HL-60 (cell line): ENCODE data around the gene EEF1AKMT1.

Experiments used
- DNase-seq, 2 experiments: peaks; one replicate each; pipeline ENCODE4 v3.0.0-alpha.2; 2010 to 2020; ENCODE audit warnings: low read depth in 1 of 2, low spot score in 1 of 2
- H3K27ac ChIP-seq: fragments of 250-450 bp; sonication (Bioruptor Pico); replicated peaks from 2 replicates; pipeline ENCODE4 v1.5.1; 2020; ENCODE audit warnings: mild to moderate bottlenecking, moderate library complexity
- H3K27me3 ChIP-seq: fragments of 250-450 bp; sonication (Bioruptor Pico); 2 replicates; pipeline ENCODE4 v1.5.1; 2021; ENCODE audit warnings: mild to moderate bottlenecking, moderate library complexity; ENCODE audit not compliant: insufficient read depth, poor library complexity, severe bottlenecking
- H3K4me3 ChIP-seq: replicated peaks from 2 replicates; pipeline ENCODE4 v1.5.1; 2011; ENCODE audit warnings: mild to moderate bottlenecking, control low read depth, low read length; ENCODE audit not compliant: insufficient read depth
- CTCF ChIP-seq: IDR thresholded peaks from one replicate; pipeline ENCODE4 v1.5.1; 2011; ENCODE audit warnings: low read length, control low read depth, inconsistent platforms; ENCODE audit not compliant: insufficient read depth
- GABPA ChIP-seq: IDR thresholded peaks from 2 replicates; pipeline ENCODE4 v1.6.1; 2012; ENCODE audit warnings: low read depth
- POLR2AphosphoS5 ChIP-seq: IDR thresholded peaks from 2 replicates; pipeline ENCODE4 v1.6.1; 2012; ENCODE audit warnings: low read depth
- REST ChIP-seq: IDR thresholded peaks from 2 replicates; pipeline ENCODE4 v1.6.1; 2012; ENCODE audit warnings: low read depth; ENCODE audit not compliant: insufficient replicate concordance
- SPI1 ChIP-seq: IDR thresholded peaks from 2 replicates; pipeline ENCODE4 v1.6.1; 2012; ENCODE audit warnings: low read depth, mild to moderate bottlenecking, borderline replicate concordance

EEF1AKMT1 gene

GRCh38 chr13:20779405-20779804 is 5.6 kb upstream of the EEF1AKMT1 start:
- Histone ChIP-seq H3K4me3 (no peak overlapping the region), H3K27me3 (no peaks in the 10 kb centered on the region), H3K27ac (no peak overlapping the region)
- TF ChIP-seq GABPA (no peak), REST (no peak), POLR2AphosphoS5 (no peak), SPI1 (no peak), CTCF (no peak)
- DNase-seq = no peak

- no peak for DNase-seq
- Histone ChIP-seq H3K4me3 (no peak overlapping the region), H3K27ac (no peak overlapping the region), H3K27me3 (no peaks in the 10 kb centered on the region)
- TF ChIP-seq REST (no peak), GABPA (no peak), POLR2AphosphoS5 (no peak), CTCF (no peak), SPI1 (no peak)
These were observed 4.5 kb upstream of the EEF1AKMT1 start for GRCh38 chr13:20778311-20778710.

- DNase-seq = no peak
- Histone ChIP-seq H3K4me3 (no peak overlapping the region), H3K27me3 (no peaks in the 10 kb centered on the region), H3K27ac (no peak overlapping the region)
- TF ChIP-seq CTCF (no peak), SPI1 (no peak), GABPA (no peak), REST (no peak)
These were observed 3.0 kb upstream of the EEF1AKMT1 start for GRCh38 chr13:20776751-20777150.
